HG02884 (cell line): ENCODE data around the gene TIFAB.

Experiments used
- ATAC-seq: cut with Tn5 transposase; IDR thresholded peaks from one replicate; pipeline ENCODE4 v1.9.1; 2021; ENCODE audit warnings: mild to moderate bottlenecking, moderate library complexity; ENCODE audit not compliant: unreplicated experiment

The TIFAB gene

DNA sequence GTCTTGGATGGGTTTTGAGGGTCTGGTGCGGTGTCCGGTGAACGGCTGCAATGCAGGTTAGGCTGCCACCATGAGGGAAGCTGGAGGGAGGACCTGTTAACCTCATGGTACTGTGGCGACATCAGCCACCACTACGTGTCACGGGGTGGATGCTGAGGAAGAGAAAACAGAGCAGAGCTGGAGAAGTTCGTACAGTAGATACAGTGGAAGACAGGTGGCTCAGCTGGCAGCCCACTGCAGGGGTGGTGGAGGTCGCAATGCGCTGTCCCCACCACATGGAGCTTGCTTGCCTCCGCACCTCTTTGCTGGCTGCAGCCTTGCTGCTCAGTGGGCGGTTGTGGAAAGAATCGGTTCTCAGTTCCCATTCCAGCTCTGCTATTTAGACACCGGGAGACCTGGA, 7.8 kb downstream of the TIFAB start:
- no peak for ATAC-seq

DNA sequence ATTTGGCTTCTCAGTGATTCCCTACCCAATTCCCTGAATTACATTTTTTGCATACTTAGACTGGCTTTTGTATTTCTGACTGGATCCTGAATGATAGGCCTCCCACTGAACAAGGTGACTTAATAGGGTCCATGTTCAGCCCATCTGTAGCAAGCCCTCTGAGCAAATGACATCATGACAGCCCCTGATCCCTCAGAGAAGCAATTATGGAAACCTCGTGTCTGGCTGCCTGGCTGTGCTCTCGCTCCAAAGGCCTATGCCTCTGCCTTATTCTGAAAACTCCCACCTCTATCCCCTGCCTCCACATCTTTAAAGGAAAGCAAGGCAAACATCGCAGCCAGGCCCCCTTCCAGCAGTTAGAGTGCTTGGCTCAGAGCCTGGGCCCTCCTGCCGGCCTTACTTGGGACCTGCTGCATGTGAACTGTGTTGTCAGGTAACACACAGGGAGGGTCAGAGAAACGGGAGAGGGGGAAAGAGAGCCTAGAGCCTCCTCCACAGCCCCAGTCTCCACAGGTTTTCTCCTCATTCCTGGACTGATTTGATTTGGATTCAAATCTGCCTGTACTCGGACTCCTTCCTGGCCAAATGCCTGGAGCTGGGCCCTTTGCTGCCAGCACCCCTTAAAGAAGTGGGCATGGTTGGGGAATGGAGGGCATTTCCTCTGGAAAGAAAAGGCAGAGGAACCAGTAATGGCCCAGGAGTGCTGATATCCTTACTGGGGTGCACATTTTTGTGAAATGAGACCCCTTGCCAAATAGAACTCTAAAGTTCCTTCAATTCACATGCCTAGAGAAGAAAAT, 8.8 kb downstream of the TIFAB start:
- ATAC-seq, result no peak

DNA sequence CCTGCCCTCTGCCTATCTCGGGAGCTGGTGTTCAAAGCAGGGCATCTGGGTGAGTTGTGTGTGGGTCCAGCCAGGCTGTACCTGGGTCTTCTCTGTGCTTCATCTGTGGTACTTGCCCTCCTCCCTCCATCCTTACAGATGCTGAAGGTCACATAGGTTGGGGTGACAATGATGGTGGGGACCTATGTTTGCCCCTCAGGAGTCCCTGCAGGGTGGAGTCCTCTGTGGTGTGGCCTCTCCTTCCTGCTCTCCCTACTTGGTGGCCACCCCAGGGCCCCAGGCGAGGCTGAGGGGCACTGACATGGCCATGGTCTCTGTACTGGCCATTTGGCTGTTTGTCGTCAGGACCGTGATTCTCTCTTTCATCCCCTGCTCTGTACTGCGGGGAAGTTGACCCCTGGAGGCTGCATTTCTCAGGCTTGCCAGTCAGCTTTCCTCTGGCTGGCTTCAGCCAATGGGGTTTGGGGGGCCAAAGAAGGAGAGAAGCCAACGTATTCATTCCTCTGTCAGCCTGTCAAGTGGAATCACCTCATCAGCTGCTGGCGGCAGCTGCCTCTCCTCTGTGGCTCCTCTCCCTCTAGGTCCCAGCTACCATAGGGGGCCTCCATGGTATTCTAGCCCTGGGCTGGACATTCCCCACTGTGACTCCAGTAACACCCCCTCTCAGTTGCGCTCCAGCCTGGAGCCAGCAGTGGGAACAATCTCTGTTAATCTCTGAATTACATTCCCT, 9.6 kb downstream of the TIFAB start:
- no peak for ATAC-seq

DNA sequence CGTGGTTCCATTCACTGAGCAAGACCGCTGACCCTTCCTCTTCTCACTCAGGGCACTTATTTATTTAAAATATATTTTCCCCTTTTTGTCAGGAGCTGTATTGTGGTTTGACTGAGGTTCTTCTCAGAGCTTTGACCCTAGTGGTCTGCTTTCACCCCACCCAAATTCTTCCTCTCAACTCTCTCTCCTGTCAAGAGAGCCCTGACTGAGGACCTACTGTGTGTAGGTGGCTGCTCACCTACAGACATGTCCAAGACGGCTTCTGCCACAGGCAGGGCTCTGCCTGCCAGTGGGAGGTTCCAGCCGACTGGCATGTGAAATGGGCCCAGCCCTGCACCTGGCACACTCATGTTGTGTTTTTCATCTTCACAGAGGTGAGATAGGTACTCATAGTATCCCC, 10.2 kb downstream of the TIFAB start:
- no peak for ATAC-seq

DNA sequence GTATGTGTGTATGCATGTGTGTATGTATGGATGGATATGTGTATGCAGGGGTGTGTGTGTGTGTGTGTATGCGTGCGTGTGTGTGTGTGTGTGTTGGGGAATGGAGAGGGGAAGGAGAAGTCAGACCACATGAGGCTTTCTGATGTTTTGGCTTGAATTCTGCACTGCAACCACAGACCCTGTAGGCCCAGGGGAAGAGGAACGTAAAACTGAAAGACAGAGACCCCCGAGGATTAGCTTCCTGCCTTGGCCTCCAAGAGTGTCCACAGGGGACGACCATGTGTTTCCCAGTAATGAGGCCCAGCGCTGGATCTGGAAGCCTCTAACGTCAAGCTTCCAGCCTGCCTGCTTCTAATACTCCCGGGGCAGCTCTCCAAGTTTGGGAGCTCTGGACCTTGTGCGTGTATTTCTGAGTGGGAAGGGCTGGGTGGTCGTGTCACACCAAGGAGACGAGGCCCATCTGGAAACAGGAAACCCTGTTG, 10.8 kb downstream of the TIFAB start:
- ATAC-seq, result no peak

DNA sequence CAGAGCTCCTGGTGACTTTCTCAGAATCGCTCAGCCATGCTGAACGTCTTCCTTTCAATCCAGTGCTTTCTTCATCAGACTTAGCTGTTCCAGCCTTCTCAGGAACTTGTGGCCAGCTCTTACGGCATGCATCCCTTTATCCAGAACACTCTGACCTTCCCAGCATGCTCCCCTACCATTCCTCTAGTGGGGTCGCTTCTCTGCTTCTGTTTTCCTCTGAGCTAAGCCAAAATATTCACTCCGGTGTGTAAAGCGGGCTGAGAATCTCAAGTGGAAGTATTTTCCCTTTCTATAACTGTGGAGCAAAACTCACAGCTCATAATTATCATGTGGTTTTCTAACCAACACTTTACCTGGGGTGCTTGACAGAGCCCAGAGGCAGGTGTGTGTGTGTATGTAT, 11.2 kb downstream of the TIFAB start:
- ATAC-seq, result no peak

DNA sequence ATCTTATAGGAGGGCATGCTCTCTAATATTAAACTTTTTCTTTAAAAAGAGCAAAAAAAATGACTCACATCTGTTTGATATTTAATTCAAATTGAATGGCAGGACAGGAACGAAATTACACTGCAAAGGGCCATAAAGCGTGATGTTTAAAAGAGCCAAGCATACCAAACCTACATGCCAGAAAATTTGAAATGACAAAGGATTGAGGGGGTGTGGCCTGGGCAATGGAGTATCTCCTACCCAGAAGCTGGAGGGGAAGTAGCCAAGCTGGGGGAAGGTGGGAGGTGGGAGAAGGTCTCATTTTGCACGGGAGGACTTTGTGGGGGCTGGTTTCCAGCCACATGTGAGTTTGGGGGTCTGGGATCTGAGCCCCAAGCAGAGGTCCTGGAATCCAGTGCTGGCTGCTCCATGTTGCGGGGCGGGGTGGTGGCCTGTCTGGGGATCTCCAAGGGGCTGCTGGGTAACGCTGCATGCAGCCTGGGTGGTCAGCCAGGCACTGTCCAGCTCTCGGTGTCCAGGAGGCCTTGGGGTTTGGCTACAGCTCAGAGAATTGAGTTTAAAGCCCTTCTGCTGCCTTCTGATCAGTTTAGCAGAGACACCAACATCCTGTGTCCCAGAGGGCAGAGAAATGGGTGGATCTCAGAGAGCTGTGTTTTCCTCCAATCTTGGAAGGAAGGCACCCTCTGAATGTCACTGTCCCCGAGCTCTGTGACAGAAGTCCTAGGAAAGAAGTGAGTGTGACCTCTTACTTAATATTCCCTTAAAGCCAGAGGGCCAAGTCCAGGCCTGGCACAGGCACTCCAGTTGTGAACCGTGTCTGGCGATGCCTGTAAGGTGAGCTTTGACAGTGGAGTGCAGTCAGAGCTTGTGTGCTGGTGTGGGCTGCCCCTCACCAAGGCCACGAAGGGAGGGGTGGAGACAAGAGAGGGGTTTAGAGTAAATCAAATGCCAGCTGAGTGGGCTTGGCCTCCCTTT, 12.6 kb downstream of the TIFAB start:
- ATAC-seq, result no peak

DNA sequence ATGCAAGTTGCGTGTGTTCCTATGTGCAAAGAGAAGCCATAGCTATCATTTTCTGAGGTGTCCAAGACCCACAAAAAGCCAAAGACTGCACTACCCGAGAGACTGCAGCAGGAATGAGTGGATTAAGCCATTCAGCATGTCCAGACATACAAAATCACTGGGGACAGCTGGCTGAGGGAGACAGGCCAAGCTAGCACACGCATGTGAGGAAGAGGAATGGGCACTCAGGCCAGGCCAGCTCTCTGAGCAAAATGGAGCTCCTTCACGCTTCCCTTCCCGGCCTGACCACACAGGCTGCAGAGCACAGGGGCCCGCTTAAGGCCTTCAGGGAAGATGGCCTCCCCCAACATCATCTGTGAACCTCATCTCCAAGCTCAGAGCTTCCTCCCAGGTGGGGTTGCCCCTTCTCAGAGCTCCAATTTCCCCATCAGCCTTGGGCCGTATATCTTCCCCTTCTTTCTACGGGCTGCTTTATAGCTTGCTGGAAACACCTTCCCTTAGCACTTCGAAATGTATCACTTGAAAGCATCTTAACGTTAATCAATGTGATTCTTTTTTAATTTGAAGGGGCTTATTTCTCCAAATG, 13.4 kb downstream of the TIFAB start:
- ATAC-seq, result no peak

DNA sequence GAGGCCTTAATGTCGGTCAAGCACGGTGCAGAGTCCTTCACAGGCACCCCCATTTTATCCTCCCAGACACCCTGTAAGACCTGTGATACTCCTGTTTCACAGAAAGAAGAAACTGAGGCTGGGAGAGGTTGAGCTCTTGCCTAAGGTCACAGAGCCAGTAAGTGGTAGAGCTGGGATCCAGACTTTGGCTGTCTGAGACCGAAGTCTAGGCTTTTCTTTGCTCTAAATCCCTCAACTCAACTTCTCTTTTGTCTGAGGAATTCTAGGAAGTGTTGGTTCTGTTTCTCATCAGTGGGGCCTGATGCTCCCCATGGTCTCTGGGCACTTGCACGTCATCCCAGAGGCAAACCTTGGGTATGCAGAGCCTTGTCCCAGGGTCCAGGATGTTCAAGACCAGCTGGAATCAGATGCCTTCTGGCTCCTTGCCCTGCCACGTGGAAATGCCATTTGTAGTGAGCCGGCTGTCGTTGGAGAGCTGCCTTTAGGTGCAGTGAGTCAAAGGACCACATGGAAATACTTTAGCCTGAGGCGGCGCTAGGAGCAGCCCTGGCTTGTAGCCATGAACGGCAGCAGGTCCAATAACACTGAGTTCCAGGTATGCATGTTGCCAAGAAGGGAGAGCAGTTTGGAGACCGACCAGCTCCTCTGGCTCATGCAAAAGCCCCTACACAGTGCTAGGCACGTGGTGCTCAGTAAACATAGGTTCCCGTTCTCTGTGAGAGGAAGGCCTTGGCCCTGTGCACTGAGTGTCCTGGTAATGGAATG, 14.2 kb downstream of the TIFAB start:
- ATAC-seq, result no peak

DNA sequence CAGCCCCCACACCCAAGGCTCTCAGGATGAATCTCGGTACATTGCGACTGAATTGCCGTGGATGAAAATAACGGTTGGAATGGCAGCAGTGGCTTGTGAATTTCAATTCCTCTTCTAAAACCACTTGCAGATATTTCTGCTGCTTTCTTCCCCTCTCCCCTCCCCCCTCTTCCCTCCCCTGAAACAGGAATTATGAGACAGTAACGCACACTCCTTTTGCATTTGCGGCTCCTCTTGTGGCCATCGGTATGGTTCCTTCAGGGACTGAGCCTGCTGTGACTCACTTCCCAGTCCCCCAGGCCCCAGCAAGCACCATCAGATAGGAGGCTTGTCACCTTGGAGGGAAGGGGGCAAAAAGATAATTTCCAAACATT, 14.7 kb downstream of the TIFAB start:
- ATAC-seq, result no peak

DNA sequence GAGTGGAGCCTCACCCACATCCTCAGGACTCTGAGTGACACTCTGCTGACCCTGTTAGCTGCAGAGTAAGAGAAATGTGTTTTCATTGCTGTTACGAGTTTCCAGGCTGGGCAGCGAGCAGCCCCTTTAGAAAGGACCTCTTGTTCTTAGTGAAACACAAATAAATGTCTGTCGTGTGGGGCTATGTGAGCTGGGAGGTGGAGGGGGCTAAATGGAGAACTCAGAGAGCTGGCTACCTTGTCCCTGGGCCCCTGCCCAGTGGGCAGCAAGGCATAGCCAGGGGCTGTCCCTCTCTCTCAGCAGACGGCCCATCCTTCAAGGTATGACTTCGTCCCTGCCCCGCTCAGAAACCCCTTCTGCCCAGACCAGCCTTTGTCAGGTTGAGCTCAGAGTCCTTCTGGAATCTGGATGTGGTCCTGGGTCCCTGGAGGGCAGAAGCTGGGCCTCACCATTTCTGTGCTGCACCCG, 15.2 kb downstream of the TIFAB start:
- ATAC-seq, result no peak

DNA sequence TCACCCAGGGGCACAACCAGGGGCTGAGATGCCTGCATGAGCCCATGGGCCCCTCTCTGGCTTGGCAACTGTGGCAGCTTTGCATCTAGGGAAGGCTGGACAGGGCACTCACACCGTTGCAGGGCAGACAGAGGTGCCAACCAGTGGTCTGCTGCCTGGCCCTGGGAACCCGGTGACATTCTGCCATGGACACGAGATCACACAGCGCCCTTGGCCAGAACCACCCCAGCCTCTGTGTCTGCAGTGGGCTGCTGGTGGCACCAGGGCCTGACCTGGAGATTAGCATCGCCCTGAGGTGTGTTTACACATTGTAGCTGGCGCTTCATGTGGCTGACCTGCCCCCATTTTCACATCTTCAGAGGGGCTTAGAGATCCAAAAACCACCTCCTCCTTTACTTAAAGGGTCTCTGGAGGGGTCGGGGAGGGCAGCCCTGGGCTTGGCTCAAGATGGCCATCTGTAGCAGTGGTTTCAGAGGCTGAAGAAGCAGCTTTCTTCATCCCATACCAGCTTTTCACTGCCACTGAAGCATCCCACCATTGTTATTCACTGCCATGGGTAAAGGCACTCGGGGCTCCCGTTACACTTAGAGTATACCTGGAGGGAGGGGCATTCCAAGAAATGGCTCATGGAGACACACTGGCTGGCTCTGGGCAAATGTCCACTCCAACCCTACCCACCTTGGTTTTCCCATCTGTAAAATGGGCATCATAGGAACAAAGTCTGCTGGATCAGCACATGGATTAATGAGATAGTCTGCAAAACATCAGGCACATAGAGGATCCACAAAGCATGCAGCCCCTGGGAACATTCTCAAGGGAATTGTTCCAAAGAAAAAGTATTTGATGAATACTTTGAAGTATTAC, 16.5 kb downstream of the TIFAB start:
- no peak for ATAC-seq

DNA sequence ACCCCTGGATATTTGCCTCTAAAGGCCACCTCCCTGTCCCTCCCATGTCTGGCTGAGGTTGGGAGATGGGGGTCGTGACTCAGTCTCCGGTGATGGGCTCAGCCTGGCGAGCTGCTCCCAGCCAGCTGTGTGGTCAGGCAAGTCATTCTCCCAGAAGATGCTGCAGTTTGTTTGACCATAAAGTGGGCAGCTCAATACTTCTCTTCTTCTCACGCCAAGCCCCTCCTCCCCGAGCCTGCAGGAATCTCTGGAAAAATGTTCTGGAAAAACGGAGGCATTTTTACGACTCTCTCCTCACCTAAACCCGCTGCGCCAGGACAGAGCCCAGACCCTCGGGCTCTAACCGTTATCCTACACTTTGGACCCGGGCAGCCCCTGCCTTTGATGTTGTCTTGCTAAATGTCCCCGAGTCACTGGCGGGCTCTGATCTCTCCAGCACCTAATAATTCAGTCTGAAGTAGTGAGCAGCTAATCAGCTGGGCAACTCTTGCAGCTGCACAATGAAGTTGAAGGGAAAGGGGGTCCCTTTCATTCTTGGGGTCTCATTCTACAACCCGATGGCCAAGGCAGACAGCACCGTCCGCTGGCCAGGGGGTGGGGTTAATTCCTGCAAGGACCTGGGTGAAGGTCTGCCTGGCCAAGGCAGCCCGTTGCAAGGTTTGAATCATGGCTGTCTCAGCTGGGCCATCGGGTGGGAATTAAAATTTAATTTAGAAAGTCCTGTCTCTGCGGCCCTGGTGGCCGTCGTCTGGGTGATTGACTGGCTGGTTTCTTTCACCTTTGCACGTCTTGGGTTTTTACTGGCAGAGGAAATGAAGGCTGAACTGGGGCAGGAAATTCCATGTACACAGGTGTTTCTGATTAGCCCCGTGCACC, 17.3 kb downstream of the TIFAB start:
- ATAC-seq, result no peak

DNA sequence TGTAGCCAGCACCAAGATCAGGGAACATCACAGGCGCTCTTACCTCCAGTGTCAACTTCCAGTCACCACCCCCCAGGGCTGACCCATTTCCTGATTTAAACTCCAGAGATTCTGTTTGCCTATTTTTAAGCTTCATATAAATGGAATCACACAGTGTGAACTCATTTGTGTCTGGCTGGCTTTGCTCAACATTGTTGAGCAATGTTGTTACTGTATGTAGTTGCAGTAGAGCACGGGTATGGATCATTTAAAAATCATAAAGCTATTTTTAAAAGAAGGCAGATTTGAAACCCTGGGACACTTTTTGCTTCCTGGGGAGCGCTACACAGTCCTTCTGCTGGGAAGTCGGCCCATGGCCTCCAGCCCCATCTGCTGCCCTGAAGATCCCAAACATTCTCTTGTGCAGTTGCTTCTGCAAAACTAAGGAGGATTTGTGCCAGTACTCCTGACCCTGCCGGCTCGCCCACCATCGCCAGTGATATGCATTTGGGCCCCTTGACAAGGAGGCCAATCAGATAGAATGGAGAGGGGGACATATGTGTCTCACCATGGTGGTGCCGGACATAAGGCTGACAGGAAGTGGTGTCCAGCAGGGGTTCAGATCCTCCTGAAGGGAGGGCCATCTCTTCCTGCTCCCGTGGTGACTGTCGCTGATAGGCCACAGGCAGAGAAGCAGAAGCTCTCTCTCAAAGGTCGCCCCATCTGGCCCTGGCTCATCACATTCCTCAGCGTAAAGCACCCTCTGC, 18.3 kb downstream of the TIFAB start:
- ATAC-seq, result no peak

DNA sequence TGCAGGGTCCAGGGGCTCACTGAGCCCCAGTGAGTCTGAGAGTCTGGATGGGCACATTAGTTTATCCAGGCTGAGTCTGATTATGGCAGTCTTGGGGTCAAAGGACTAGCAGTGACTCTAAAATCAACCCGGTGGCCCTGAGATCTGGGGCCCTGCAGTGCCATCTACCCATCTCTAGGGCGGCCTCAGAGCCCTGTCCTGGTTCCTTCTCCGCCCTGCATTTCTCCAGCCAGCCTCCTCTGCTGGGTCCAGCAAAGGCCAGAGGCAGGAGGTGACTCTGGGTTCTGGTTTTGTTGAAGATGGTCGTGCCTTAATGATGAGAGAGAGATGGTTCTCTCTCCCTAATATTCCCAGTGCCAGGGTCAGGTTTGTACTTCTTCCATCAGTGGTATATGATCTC, 20.0 kb downstream of the TIFAB start:
- ATAC-seq, result no peak

DNA sequence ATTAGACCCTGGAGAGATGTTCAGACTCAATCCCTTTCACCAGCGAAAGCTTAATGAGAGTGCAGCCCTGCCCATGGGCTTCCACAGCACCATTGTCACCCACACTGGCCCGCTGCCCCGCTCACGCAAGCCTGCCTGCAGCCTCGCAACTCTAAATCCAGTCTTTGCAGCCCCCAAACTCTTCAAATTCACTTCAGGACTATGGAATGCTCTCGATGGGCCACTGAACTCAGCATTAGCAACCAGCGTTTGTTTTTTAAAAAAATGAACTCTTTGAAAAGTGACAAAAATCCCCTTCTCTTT, 22.1 kb downstream of the TIFAB start:
- no peak for ATAC-seq

DNA sequence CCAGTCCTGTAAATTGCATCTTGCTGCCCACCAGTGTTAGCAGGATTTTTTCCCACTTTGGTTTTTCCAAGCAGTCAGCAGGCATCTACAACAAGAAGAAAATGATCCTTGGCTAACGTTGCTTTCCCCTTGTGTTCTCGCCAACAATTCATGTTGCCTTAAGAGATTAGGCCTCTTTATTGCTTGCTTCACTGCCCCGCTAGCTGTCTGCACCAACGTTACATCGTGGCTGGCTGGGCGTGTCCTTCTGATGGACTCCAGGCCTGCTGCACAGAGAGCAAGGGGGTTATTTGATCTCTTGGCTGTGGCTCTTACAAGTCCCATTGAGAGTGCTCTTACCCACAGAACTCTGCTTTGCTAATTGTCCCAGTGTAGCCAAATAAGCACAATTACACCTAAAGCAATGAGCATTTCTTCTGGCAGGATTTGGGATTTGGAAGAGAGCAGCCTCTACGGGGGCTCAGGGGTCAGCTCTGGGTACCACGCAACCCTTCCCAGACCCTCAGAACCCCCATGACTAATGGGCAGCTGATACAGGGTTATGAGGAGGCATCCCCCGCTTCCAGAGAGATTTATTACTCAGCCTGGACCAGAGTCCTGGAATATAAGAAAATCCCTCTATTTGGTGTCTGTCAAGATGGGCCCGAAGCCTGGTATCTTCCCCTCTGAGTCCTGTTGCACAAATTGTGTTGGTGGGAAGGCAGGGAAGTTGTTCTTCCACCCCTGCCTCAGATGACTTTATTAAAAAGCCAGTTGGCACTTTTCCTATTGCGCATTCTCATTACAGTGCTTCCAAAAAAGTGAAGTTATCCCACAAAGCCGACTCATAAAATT, 22.6 kb downstream of the TIFAB start:
- ATAC-seq, result no peak
